ENCODE data around the gene CASK.

The CASK gene

GRCh38 chrX:41518127-41518840, 405.1 kb downstream of the CASK start:
- Histone ChIP-seq H3K4me1 (ENCODE audit: control insufficient read depth in 1 of 2, insufficient read depth in 2 of 2, low read length in 2 of 2) (no peaks in the 10 kb centered on the region), H2BK120ac (ENCODE audit: insufficient read depth, low read length, poor library complexity) (no peak overlapping the region), H3K79me1 (ENCODE audit: low read length) (no peaks in the 10 kb centered on the region), H3K9ac (ENCODE audit: low read length) (no peak overlapping the region), H2AK5ac (ENCODE audit: low read length) (no peak overlapping the region), H3K4me2 (ENCODE audit: low read length) (no peak overlapping the region), H3K27me3 (ENCODE audit: insufficient read depth, low read length) (no peaks in the 10 kb centered on the region), H3K27ac (ENCODE audit: low read depth, low read length) (no peak overlapping the region), H3K79me2 (ENCODE audit: control insufficient read depth, insufficient read depth, low read length, poor library complexity) (no peaks in the 10 kb centered on the region), H4K91ac (ENCODE audit: low read depth, low read length) (no peak overlapping the region), H3K9me3 (ENCODE audit: insufficient read depth, low read depth, low read length) (no peaks in the 10 kb centered on the region), H3K14ac (ENCODE audit: low read length) (no peak overlapping the region), H3K36me3 (ENCODE audit: control insufficient read depth in 1 of 2, insufficient read depth in 2 of 2, low read length in 2 of 2) (peaks cover under 1 to 4% of the 10 kb centered on the region in 2 experiments), H3K18ac (ENCODE audit: low read length) (no peak overlapping the region), H4K8ac (ENCODE audit: low read depth, low read length) (no peak overlapping the region), H2AFZ (ENCODE audit: insufficient read depth, low read length, poor library complexity) (no peak overlapping the region), H3K4ac (ENCODE audit: low read depth, low read length) (no peak overlapping the region), H2BK5ac (ENCODE audit: low read depth, low read length, poor library complexity) (no peak overlapping the region), H4K12ac (ENCODE audit: low read depth, low read length) (no peak overlapping the region), H2BK12ac (ENCODE audit: low read length) (no peak overlapping the region), H3K23ac (ENCODE audit: low read length) (no peak overlapping the region), H3K4me3 (ENCODE audit: low read depth, low read length) (no peak overlapping the region)
- no peak for DNase-seq
- WGBS (ENCODE audit: extremely low coverage, insufficient coverage, insufficient read length), result no CpG with 5 or more reads among the region's 9 CpGs

DNA sequence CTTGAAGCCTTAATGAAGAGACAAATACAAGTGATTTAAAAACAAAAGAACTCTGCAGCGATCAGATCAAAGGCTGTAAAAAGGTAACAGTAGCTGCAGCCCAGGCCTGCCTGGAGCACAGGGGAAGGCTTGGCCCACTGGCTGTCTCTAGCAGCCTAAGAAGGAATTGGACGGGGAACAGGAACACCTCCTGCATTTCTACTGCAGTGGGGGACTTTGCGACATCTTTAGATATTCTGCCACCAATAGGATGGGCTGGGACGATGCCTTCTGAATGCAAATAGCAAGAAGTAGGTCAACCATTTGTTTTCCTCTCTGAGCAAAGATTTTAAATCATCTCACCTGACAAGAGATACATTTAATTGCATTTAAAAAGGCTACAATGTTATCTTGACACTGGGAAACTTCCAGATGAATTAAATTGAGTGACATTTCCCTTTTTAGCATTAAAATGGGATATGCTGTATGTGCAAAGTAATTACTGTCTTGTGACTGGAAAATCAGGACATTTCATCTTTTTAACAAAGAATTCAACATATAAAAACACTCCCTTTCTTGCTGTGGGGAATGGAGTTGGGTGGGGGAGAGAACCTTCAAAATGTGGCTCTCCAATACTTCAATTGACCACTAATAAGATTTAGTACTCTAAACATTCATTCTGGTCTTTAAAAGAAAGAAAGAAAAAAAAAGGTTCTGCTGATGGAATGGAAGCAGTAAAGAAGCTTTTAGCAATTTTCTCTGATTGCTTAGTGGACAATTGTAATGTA, 406.2 kb downstream of the CASK start:
- WGBS (ENCODE audit: extremely low coverage, insufficient coverage, insufficient read length), result no CpG with 5 or more reads among the region's 4 CpGs
- Histone ChIP-seq H3K9me3 (ENCODE audit: insufficient read depth, low read depth, low read length) (no peaks in the 10 kb centered on the region), H3K4ac (ENCODE audit: low read depth, low read length) (no peak overlapping the region), H3K36me3 (ENCODE audit: control insufficient read depth in 1 of 2, insufficient read depth in 2 of 2, low read length in 2 of 2) (peaks cover 0 to 4% of the 10 kb centered on the region in 2 experiments), H3K4me1 (ENCODE audit: control insufficient read depth in 1 of 2, insufficient read depth in 2 of 2, low read length in 2 of 2) (no peaks in the 10 kb centered on the region), H3K4me3 (ENCODE audit: low read depth, low read length) (no peak overlapping the region), H3K9ac (ENCODE audit: low read length) (no peak overlapping the region), H3K18ac (ENCODE audit: low read length) (no peak overlapping the region), H3K27ac (ENCODE audit: low read depth, low read length) (no peak overlapping the region), H2AK5ac (ENCODE audit: low read length) (no peak overlapping the region), H3K4me2 (ENCODE audit: low read length) (no peak overlapping the region), H3K27me3 (ENCODE audit: insufficient read depth, low read length) (no peaks in the 10 kb centered on the region), H2BK120ac (ENCODE audit: insufficient read depth, low read length, poor library complexity) (no peak overlapping the region), H2AFZ (ENCODE audit: insufficient read depth, low read length, poor library complexity) (no peak overlapping the region), H3K79me2 (ENCODE audit: control insufficient read depth, insufficient read depth, low read length, poor library complexity) (no peaks in the 10 kb centered on the region), H3K23ac (ENCODE audit: low read length) (no peak overlapping the region), H3K79me1 (ENCODE audit: low read length) (no peaks in the 10 kb centered on the region), H2BK5ac (ENCODE audit: low read depth, low read length, poor library complexity) (no peak overlapping the region), H4K91ac (ENCODE audit: low read depth, low read length) (no peak overlapping the region), H4K12ac (ENCODE audit: low read depth, low read length) (no peak overlapping the region), H4K8ac (ENCODE audit: low read depth, low read length) (no peak overlapping the region), H2BK12ac (ENCODE audit: low read length) (no peak overlapping the region), H3K14ac (ENCODE audit: low read length) (no peak overlapping the region)
- DNase-seq, result no peak

DNA sequence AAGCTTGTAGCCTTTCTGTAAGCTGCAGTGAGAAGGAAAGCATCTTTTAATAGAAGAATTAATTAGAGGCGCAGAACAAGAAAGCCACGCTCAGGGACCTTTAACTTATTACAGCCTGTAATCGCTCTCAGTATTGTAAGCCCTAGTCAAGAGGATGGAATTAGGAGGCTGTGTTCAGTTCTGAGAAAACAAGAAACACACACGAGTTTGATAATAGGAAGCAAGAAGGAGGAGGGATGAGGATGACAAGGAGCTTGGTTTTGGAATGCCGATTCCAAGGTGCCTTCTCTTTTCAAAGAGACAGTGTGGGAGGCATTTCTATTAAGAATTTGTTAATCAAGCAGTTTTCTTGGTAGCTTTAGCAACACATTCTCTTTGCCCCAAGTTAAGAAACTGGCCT, 406.9 kb downstream of the CASK start:
- H4K91ac ChIP-seq (ENCODE audit: low read depth, low read length), result no peak overlapping the region
- no peak overlapping the region for H4K12ac ChIP-seq (ENCODE audit: low read depth, low read length)
- H3K4me1 ChIP-seq (ENCODE audit: control insufficient read depth in 1 of 2, insufficient read depth in 2 of 2, low read length in 2 of 2), result no peaks in the 10 kb centered on the region
- no peaks in the 10 kb centered on the region for H3K79me2 ChIP-seq (ENCODE audit: control insufficient read depth, insufficient read depth, low read length, poor library complexity)
- H3K27ac ChIP-seq (ENCODE audit: low read depth, low read length), result no peak overlapping the region
- no peak overlapping the region for H3K9ac ChIP-seq (ENCODE audit: low read length)
- no peak overlapping the region for H2BK5ac ChIP-seq (ENCODE audit: low read depth, low read length, poor library complexity)
- no peaks in the 10 kb centered on the region for H3K9me3 ChIP-seq (ENCODE audit: insufficient read depth, low read depth, low read length)
- no peak for DNase-seq
- H4K8ac ChIP-seq (ENCODE audit: low read depth, low read length), result no peak overlapping the region
- no peak overlapping the region for H2AK5ac ChIP-seq (ENCODE audit: low read length)
- H3K27me3 ChIP-seq (ENCODE audit: insufficient read depth, low read length), result no peaks in the 10 kb centered on the region
- H3K4me2 ChIP-seq (ENCODE audit: low read length), result no peak overlapping the region
- no peak overlapping the region for H3K23ac ChIP-seq (ENCODE audit: low read length)
- no peak overlapping the region for H3K14ac ChIP-seq (ENCODE audit: low read length)
- H3K18ac ChIP-seq (ENCODE audit: low read length), result no peak overlapping the region
- H3K79me1 ChIP-seq (ENCODE audit: low read length), result no peaks in the 10 kb centered on the region
- H3K36me3 ChIP-seq (ENCODE audit: control insufficient read depth in 1 of 2, insufficient read depth in 2 of 2, low read length in 2 of 2), result peaks cover 0 to 2% of the 10 kb centered on the region in 2 experiments
- no peak overlapping the region for H3K4me3 ChIP-seq (ENCODE audit: low read depth, low read length)
- no peak overlapping the region for H2BK120ac ChIP-seq (ENCODE audit: insufficient read depth, low read length, poor library complexity)
- no peak overlapping the region for H3K4ac ChIP-seq (ENCODE audit: low read depth, low read length)
- no peak overlapping the region for H2AFZ ChIP-seq (ENCODE audit: insufficient read depth, low read length, poor library complexity)
- no CpG with 5 or more reads among the region's 5 CpGs for WGBS (ENCODE audit: extremely low coverage, insufficient coverage, insufficient read length)
- H2BK12ac ChIP-seq (ENCODE audit: low read length), result no peak overlapping the region

- no peak overlapping the region for H3K4me2 ChIP-seq (ENCODE audit: low read length)
- no peak overlapping the region for H3K9ac ChIP-seq (ENCODE audit: low read length)
- H2BK5ac ChIP-seq (ENCODE audit: low read depth, low read length, poor library complexity), result no peak overlapping the region
- H2AK5ac ChIP-seq (ENCODE audit: low read length), result no peak overlapping the region
- no peaks in the 10 kb centered on the region for H3K79me2 ChIP-seq (ENCODE audit: control insufficient read depth, insufficient read depth, low read length, poor library complexity)
- no peak overlapping the region for H4K91ac ChIP-seq (ENCODE audit: low read depth, low read length)
- no peaks in the 10 kb centered on the region for H3K79me1 ChIP-seq (ENCODE audit: low read length)
- H3K27me3 ChIP-seq (ENCODE audit: insufficient read depth, low read length), result no peaks in the 10 kb centered on the region
- no peak for DNase-seq
- no peak overlapping the region for H3K18ac ChIP-seq (ENCODE audit: low read length)
- H2AFZ ChIP-seq (ENCODE audit: insufficient read depth, low read length, poor library complexity), result no peak overlapping the region
- no peak overlapping the region for H3K4ac ChIP-seq (ENCODE audit: low read depth, low read length)
- H3K36me3 ChIP-seq (ENCODE audit: control insufficient read depth in 1 of 2, insufficient read depth in 2 of 2, low read length in 2 of 2), result peaks cover 0 to 2% of the 10 kb centered on the region in 2 experiments
- no peak overlapping the region for H3K23ac ChIP-seq (ENCODE audit: low read length)
- H3K14ac ChIP-seq (ENCODE audit: low read length), result no peak overlapping the region
- H3K4me3 ChIP-seq (ENCODE audit: low read depth, low read length), result no peak overlapping the region
- H4K8ac ChIP-seq (ENCODE audit: low read depth, low read length), result no peak overlapping the region
- no peak overlapping the region for H3K27ac ChIP-seq (ENCODE audit: low read depth, low read length)
- no peaks in the 10 kb centered on the region for H3K4me1 ChIP-seq (ENCODE audit: control insufficient read depth in 1 of 2, insufficient read depth in 2 of 2, low read length in 2 of 2)
- H3K9me3 ChIP-seq (ENCODE audit: insufficient read depth, low read depth, low read length), result no peaks in the 10 kb centered on the region
- no peak overlapping the region for H4K12ac ChIP-seq (ENCODE audit: low read depth, low read length)
- no peak overlapping the region for H2BK12ac ChIP-seq (ENCODE audit: low read length)
- H2BK120ac ChIP-seq (ENCODE audit: insufficient read depth, low read length, poor library complexity), result no peak overlapping the region
- no CpG with 5 or more reads among the region's 12 CpGs for WGBS (ENCODE audit: extremely low coverage, insufficient coverage, insufficient read length)
These were observed 408.0 kb downstream of the CASK start for GRCh38 chrX:41515376-41515775.
